ENCODE data around the gene KLK14. TPM values are rescaled to one million over a fixed set of nuclear protein-coding genes. Genes with fewer than 3 reads are reported as not detected.

The KLK14 gene
- total and polyA plus RNA-seq, 7 donors: 0.20 TPM; not detected in 6

- intact Hi-C loops (cut with DNase I): no loop called here
- 87 to 93% (median 90%) methylated on average over 25 to 28 of the region's 28 CpGs for WGBS, 3 donors
These were observed 50.8 kb downstream of the KLK14 start for GRCh38 chr19:51031880-51032225.

GRCh38 chr19:51031220-51031879 lies 51.3 kb downstream of the KLK14 start:
- H3K36me3 ChIP-seq (ENCODE audit: insufficient read depth in 1 of 2, low read depth in 1 of 2): no peaks in the 10 kb centered on the region
- H3K27me3 ChIP-seq (ENCODE audit: insufficient read depth in 3 of 3, low read length in 2 of 3): peaks cover 0 to 11% (median 0%) of the 10 kb centered on the region in 3 donors
- DNase-seq (no peak), ATAC-seq (no peak)
- no peak overlapping the region for H3K4me3 ChIP-seq
- H3K4me1 ChIP-seq: no peaks in the 10 kb centered on the region
- no peak for TF ChIP-seq CTCF (IDR thresholded peaks at IDR 0.05)
- H3K9me3 ChIP-seq: no peaks in the 10 kb centered on the region
- intact Hi-C loops (cut with DNase I): no loop called here
- 86 to 89% (median 89%) methylated on average over 7 of the region's 7 CpGs for WGBS, 3 donors
- H3K27ac ChIP-seq: no peak overlapping the region

More at GRCh38 chr19:51031880-51032225, 50.8 kb downstream of the KLK14 start:
- Histone ChIP-seq H3K27ac (no peak overlapping the region), H3K9me3 (no peaks in the 10 kb centered on the region), H3K36me3 (ENCODE audit: insufficient read depth in 1 of 2, low read depth in 1 of 2) (no peaks in the 10 kb centered on the region), H3K4me1 (no peaks in the 10 kb centered on the region), H3K4me3 (no peak overlapping the region), H3K27me3 (ENCODE audit: insufficient read depth in 3 of 3, low read length in 2 of 3) (peaks cover 0 to 6% (median 0%) of the 10 kb centered on the region in 3 donors)
- ATAC-seq (no peak), DNase-seq (no peak)
- no peak for TF ChIP-seq CTCF (IDR thresholded peaks at IDR 0.05)

- intact Hi-C loops (cut with DNase I): no loop called here
- TF ChIP-seq CTCF (IDR thresholded peaks at IDR 0.05): no peak
- DNase-seq (no peak), ATAC-seq (no peak)
- 75 to 78% (median 76%) methylated on average over 11 to 13 of the region's 13 CpGs for WGBS, 3 donors
- no peak overlapping the region for H3K27ac ChIP-seq
- peaks cover 0 to 15% (median 0%) of the 10 kb centered on the region in 3 donors for H3K27me3 ChIP-seq (ENCODE audit: insufficient read depth in 3 of 3, low read length in 2 of 3)
- no peaks in the 10 kb centered on the region for H3K9me3 ChIP-seq
- no peak overlapping the region for H3K4me3 ChIP-seq
- no peaks in the 10 kb centered on the region for H3K36me3 ChIP-seq (ENCODE audit: insufficient read depth in 1 of 2, low read depth in 1 of 2)
- no peaks in the 10 kb centered on the region for H3K4me1 ChIP-seq
These were observed 52.1 kb downstream of the KLK14 start for GRCh38 chr19:51030631-51031030.

GRCh38 chr19:51029718-51030117 lies 53.0 kb downstream of the KLK14 start:
- intact Hi-C loops (cut with DNase I): no loop called here
- Histone ChIP-seq H3K27me3 (ENCODE audit: insufficient read depth in 3 of 3, low read length in 2 of 3) (peaks cover 0 to 15% (median 0%) of the 10 kb centered on the region in 3 donors), H3K9me3 (no peaks in the 10 kb centered on the region), H3K4me1 (no peaks in the 10 kb centered on the region), H3K27ac (no peak overlapping the region), H3K4me3 (no peak overlapping the region), H3K36me3 (ENCODE audit: insufficient read depth in 1 of 2, low read depth in 1 of 2) (no peaks in the 10 kb centered on the region)
- no peak for TF ChIP-seq CTCF (IDR thresholded peaks at IDR 0.05)
- ATAC-seq (no peak), DNase-seq (no peak)
- 69 to 70% (median 69%) methylated on average over 2 of the region's 2 CpGs for WGBS, 3 donors

Other genes starting within 250 kb of the KLK14 start
- not detected for gene KLK15, start 249.3 kb downstream of the KLK14 start, total RNA-seq
- gene KLK15, start 249.3 kb downstream of the KLK14 start, polyA plus RNA-seq: not detected
- not detected for gene KLK3, start 228.0 kb downstream of the KLK14 start, total RNA-seq
- not detected for gene KLK3, start 228.0 kb downstream of the KLK14 start, polyA plus RNA-seq
- not detected for gene KLK2, start 209.4 kb downstream of the KLK14 start, total RNA-seq
- not detected for gene KLK2, start 209.4 kb downstream of the KLK14 start, polyA plus RNA-seq
- gene KLK4, start 171.5 kb downstream of the KLK14 start, total RNA-seq: not detected
- gene KLK4, start 171.5 kb downstream of the KLK14 start, polyA plus RNA-seq: not detected
- not detected for gene KLK5, start 129.8 kb downstream of the KLK14 start, total RNA-seq
- under 1 TPM in 1 of 3 donors, not detected in 2; 0.05 TPM for gene KLK5, start 129.8 kb downstream of the KLK14 start, polyA plus RNA-seq
- not detected for gene KLK6, start 113.3 kb downstream of the KLK14 start, total RNA-seq
- gene KLK6, start 113.3 kb downstream of the KLK14 start, polyA plus RNA-seq: under 1 TPM in 1 of 3 donors, not detected in 2; 0.04 TPM
- gene KLK7, start 99.0 kb downstream of the KLK14 start, total RNA-seq: not detected
- gene KLK7, start 99.0 kb downstream of the KLK14 start, polyA plus RNA-seq: not detected
- gene KLK8, start 81.3 kb downstream of the KLK14 start, total RNA-seq: not detected
- gene KLK8, start 81.3 kb downstream of the KLK14 start, polyA plus RNA-seq: under 1 TPM in 2 of 3 donors, not detected in 1; 0.09 to 0.76 TPM
- gene KLK10, start 63.2 kb downstream of the KLK14 start, total RNA-seq: not detected
- gene KLK10, start 63.2 kb downstream of the KLK14 start, polyA plus RNA-seq: under 1 TPM; 0.04 to 0.16 (median 0.04) TPM
- under 1 TPM in 3 of 4 donors, not detected in 1; 0.19 to 0.52 (median 0.24) TPM for gene KLK11, start 56.3 kb downstream of the KLK14 start, total RNA-seq
- gene KLK11, start 56.3 kb downstream of the KLK14 start, polyA plus RNA-seq: under 1 TPM; 0.13 to 0.20 (median 0.17) TPM
- not detected for gene KLK12, start 47.9 kb downstream of the KLK14 start, total RNA-seq
- gene KLK12, start 47.9 kb downstream of the KLK14 start, polyA plus RNA-seq: not detected
- not detected for gene KLK13, start 17.8 kb downstream of the KLK14 start, total RNA-seq
- gene KLK13, start 17.8 kb downstream of the KLK14 start, polyA plus RNA-seq: under 1 TPM in 1 of 3 donors, not detected in 2; 0.18 TPM
- gene CTU1, start 25.5 kb upstream of the KLK14 start, total RNA-seq: 1 to 10 TPM; 4.9 to 9.1 (median 6.0) TPM
- 1 to 10 TPM; 1.4 to 7.5 (median 2.1) TPM for gene CTU1, start 25.5 kb upstream of the KLK14 start, polyA plus RNA-seq
- gene SIGLEC9, start 42.0 kb upstream of the KLK14 start, total RNA-seq: 1 to 10 TPM in 3 of 4 donors, under 1 TPM in 1; 0.73 to 2.2 (median 1.8) TPM
- under 1 TPM; 0.24 to 0.69 (median 0.25) TPM for gene SIGLEC9, start 42.0 kb upstream of the KLK14 start, polyA plus RNA-seq
- gene SIGLEC7, start 59.4 kb upstream of the KLK14 start, total RNA-seq: under 1 TPM; 0.38 to 0.82 (median 0.50) TPM
- gene SIGLEC7, start 59.4 kb upstream of the KLK14 start, polyA plus RNA-seq: under 1 TPM in 2 of 3 donors, not detected in 1; 0.08 to 0.60 TPM
- 1 to 10 TPM; 2.0 to 3.1 (median 2.3) TPM for gene CD33, start 142.2 kb upstream of the KLK14 start, total RNA-seq
- gene CD33, start 142.2 kb upstream of the KLK14 start, polyA plus RNA-seq: 1 to 10 TPM in 1 of 3 donors, under 1 TPM in 2; 0.24 to 1.3 (median 0.75) TPM
- gene SIGLECL1, start 168.2 kb upstream of the KLK14 start, total RNA-seq: not detected
- not detected for gene SIGLECL1, start 168.2 kb upstream of the KLK14 start, polyA plus RNA-seq
- gene IGLON5, start 228.8 kb upstream of the KLK14 start, total RNA-seq: under 1 TPM in 1 of 4 donors, not detected in 3; 0.10 TPM
- under 1 TPM in 1 of 3 donors, not detected in 2; 0.03 TPM for gene IGLON5, start 228.8 kb upstream of the KLK14 start, polyA plus RNA-seq